ENCODE results near the gene GLYR1.

Gene GLYR1

DNA sequence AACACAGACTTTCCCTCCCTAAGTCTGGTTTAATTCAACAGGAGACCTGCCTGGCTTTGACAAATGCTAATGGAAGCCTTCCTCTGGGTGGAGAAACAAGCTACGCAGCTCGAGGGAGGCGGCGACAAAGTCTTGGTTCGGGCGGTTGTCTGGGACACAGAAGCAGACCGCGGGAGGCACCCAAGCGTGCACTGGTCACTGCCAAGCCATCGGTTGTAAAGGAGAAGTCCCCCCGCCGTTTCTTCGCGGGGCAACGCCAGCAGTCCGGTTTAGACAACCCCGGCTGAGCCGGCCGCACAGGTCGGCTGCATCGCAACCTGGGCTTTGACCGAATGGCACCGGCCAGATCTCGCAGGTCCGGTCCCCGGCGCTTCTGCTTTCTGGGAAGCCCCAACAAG, 586 bp downstream of the GLYR1 start:
- FAIRE-seq, result peak; percentile 34

DNA sequence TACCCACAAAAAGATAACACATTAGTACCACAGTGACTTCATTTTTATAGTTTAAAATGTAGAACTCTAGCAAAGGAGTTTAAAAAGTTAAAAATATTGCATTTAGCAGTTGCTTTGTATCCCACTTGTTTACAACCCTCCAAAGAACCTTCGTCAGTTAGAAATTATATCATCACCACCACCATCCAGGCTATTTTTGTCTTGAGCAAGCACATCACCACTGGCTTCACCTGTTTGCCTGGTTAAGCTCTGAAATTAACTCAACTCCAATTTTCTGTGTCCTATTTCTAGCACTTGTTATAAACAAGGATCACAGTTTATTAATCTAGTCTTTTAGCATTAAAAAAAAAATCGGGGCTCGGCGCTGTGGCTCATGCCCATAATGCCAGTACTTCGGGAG, 6.1 kb downstream of the GLYR1 start:
- FAIRE-seq, result no peak

DNA sequence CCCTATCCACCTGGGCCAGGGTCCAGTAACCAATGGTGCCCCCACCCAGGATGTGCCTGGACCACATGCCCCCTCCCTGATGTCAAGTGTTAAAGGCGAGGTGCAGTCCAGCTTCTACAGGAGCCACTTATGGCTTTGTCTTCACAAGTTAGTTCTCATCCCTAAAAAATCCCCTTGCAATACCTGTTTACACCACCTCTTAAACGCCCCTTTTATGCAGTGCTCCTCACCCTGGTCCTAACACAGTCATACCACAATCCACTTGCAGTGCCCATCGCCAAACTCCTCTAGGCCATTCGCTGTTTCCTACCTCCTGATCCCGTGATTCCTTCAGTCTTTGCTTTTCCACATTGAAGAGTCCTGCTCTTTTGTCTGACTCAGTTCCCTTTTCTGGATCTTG, 7.1 kb downstream of the GLYR1 start:
- no peak for FAIRE-seq

DNA sequence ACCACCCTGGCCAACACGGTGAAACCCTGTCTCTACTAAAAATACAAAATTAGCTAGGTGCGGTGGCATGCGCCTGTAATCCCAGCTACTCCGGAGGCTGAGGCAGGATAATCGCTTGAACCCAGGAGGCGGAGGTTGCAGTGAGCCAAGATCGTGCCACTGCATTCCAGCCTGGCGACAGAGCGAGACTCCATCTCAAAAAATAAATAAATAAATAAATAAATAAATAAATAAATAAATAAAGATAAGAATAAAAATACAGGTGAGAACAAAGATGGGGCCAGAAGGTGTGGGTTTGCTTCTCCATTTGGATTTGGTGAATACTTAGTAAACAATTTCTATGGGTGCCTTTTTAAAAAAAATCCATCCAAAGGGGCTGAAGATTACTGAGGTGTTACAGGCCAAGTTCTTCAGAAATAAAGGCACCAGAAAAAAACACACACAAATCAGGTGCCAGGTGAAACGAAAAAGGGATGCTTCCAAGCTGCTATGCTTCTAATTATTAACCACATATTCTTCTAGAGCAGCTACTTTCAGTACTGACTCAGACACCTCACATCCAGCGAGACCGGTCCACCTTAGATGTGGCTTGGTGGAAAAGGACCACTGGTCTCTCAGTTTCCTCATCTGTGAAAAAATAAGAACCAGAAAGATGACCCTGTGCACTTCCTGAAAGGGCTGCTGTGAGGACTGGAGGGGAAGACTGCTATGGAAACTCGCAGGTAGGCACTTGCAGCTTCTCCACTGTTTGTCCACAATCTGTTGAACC, 9.2 kb downstream of the GLYR1 start:
- no peak for FAIRE-seq

DNA sequence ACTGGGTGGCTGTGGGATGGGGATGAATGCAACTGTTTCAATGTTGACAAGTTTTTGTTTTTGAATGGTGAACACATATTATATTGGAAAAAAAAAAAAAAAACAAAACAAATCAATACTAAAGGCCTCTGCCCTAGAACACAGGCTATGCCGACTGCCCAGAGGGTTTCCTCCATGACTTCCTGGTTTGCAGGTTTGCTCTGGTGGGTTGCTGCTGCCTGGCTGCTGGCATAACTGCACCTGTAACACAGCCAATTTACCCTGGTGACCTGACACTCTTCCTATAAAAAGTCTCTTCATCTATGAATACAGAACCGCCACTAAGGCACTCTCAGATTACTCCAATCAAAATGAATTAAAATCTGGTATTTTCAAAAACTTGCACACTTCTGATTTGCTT, 10.4 kb downstream of the GLYR1 start:
- FAIRE-seq, result no peak

DNA sequence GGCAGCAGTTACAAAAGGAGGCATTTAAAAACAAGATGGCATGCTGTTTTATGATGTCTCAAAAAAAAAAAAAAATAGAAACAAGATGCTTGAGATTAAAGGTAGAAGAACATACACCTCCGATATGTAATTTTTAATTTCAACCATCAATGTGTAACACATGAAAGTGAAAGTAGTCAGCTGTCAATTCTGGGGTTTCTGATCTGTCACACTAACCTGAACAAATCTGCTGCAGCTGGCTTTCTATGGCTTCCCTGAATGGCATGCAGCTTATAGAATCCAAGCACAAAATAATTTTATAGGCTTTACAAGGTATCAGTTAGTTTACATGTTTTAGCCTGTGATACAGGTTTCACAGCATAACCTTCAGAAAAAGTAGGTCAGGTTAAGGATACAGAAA, 13.5 kb downstream of the GLYR1 start:
- FAIRE-seq, result no peak

DNA sequence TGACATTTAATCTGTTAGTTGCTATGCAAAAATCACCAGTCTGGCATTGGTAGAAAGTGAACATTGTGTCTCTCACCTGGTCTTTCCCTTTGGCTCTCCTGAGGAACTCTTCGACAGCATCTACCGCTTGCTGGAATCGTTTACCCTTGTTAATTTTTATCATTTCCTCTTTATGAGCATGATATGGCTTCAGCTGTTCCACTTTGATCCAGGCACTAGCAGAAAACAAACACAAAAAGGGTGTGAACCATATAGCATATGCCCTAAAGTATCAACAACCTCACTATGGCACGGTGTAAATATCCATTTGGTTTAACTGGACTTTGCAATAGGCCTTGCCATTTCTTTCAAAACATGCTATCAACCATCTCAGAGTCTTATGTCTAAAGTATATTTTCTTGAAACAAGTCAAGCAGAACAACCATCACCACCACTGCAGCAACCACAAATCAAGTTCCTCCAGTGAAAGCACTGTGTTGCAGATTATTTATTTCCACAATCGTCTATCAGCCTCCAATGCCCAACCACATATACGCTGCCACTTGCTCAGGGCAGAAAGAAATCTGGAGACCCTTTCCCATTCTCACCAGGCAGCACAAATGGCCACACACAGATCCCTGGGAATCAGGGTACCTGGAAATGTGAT, 14.3 kb downstream of the GLYR1 start:
- FAIRE-seq, result no peak

DNA sequence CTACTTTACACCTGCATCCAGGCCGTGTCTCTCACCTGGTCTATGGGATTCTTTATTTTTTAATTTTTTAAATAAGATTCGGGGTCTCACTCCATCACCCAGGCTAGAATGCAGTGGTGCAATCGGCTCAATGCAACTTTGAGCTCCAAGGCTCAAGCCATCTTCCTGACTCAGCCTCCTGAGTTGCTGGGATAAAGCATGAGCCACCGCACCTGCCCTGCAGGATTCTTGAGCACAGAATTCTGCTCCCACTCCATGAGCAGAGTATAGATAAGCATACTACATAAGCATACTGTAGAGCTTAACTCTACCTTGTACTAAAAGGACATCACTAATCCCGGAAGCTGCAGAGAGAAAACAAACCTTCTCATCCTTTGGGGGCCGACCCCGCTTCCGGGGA, 15.5 kb downstream of the GLYR1 start:
- FAIRE-seq, result no peak

DNA sequence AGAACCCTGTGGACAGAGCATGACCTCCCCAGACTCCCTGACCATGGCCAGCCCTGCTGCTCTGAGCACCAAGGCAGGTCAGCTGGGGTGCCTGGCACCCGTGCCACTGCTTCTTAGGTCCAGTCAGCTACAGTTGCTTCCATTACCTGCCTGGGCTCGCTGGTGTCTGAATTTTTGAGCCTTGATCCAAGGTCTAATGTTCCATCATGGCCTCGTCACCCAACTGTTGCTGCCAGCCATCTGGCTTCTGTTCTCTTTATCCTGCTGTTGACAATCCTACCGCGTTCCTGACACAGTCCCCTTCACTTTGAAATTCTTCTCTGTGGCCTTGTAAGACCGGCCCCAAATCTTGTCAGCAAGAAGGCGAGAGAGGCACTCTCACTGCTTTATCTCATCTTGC, 16.7 kb downstream of the GLYR1 start:
- FAIRE-seq, result no peak

DNA sequence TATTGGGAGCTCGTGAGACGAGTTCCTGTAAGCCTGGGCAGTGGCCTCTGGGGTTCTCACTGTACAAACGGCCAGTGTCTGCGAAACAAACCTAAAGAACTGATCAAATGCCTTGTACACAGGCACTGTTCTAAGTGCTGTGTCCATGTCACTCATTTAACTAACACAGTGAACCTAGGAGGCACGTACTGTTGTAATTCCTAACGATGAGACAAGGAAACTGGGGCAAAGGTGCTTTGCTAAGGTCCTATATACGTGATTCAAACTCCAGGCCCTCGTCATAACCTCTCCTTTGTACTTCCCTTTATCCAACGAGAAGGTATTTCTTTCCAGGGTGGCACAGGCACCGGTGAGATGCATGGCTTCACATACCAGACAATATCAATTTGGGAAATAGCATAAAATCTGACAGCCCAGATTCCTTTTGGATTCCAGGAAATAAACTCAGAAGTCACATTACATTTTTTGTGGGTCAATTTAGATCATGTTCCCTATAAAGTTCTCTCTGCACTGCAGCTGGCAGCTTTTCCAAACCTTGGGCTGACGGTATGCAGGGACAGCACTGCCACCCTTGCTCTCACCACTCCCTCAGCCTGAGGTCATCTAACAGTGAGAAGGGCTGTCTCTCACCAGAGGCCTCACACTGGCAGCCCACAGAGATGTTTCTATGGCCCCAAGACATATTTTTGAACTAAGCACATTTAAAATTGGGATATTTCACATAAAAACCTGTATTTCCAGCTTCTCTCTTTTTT, 18.3 kb downstream of the GLYR1 start:
- FAIRE-seq, result no peak

DNA sequence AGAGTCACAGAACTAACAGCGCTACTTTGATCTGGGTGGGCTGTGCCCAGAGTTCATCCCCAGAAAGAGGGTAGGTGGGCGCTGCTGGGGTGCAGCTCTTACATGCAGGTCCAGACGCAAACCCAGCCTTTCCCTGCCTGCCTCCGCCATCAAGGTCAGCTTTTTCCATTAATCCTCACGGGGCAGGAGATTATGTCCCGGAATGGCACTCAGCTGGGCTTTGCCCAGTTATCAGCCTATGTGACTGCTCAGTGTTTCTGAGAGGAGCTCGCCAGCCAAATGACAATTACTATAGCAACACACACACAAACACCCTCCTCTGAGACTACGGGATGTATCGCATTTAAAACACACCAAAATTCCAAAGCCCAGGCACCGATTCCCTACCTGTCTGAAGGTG, 20.1 kb downstream of the GLYR1 start:
- no peak for FAIRE-seq

DNA sequence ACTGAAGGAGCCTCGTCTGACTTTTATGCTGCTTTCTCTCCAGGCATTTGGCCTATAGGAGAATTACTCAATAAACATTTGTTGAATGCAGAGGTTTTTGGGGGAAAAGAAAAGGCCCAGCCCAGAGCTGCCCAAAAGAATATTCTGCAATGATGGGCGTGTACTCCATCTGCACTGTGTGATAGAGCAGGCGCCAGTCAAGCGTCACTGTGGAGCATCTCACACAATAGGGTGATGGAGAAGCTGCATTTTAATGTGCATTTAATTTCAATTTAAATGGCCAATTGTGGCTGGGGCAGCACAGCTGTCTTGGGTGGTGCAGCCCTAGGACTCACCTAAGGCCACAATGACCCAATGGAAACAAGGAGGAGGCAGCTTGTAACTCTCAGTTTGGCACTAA, 20.6 kb downstream of the GLYR1 start:
- FAIRE-seq, result no peak

DNA sequence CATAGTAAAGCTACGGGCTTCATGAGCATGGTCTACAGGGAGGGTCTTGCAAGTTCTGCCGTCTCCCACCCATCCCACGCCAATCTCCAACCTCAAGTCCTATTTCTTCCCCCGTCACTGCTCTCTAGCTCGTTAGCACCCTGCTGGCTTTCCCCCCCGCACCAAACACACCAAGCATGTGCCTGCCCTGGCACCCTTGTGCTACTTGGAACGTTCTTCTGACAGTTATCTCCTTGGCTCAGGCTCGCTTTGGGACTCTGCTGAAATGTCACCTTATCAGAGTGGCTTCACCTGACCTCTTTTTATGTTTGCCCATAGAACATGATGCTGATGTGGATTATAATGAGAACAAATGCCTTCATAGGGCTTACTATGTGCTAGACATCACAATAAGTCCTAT, 21.9 kb downstream of the GLYR1 start:
- FAIRE-seq, result no peak

DNA sequence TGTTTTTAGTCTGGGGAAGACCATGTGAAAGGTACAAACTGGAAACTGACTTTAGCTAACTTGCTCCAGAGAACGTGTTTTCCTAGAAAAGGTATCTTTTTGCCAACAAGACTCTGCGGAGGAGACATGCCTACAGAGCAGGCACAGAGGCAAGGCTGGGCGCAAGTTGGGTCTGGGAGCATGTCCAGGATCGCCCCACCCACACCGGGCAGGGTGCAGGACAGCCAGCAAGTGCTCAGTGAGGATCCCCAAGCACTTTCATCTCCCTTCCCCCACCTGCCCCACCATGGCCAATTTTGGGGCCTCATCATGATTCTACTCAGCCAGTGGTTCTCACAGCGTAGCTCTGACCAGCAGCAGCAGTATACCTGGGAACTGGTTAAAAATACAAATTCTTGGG, 26.4 kb downstream of the GLYR1 start:
- FAIRE-seq, result no peak

DNA sequence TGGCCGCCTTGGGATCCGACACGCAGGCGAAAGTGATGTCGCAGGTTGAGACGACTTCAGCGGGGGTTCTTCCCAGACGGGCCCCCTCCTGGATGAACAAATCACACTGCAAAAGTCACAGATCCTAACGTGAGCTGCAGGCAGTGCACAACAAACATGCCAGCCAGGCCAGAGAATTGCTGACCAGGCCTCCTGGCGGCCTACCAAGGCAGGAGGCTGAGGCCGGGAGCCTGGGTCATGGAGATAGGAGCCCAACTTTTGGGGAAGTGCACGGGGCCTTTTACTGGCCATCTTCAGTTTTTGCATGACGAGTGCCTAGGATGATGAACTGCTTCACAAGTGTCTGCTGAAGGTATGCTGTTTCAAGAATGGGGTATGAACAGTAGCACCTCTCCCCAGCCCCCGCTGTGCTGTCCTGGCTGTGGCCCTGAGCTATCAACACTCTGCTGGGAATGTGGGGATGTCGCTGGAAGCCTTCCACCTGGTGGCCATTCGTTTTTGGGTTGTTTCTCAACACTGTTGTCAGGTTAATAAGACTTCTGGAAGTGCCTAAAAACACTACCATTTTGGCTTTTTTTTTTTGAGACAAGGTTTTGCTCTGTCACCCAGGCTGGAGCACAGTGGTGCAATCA, 32.4 kb downstream of the GLYR1 start:
- FAIRE-seq, result no peak

DNA sequence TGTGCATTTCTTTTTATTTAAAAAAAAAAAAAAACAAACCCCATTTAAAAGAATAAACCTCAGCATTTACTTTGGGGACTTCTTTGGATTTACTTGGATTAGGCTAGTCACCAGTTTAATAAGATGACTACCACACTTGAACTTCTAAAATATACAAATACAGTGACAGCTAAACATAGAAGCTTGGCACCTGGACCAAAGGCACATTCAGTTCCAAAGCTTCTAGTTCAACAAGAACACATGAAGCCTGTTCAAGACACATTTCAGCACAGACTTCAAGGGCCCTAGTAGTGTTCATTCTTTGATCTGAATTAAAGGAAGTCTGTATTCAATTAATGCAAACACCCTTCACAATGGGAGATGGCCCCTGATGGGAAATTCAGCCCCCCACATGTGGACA, 33.0 kb downstream of the GLYR1 start:
- no peak for FAIRE-seq

DNA sequence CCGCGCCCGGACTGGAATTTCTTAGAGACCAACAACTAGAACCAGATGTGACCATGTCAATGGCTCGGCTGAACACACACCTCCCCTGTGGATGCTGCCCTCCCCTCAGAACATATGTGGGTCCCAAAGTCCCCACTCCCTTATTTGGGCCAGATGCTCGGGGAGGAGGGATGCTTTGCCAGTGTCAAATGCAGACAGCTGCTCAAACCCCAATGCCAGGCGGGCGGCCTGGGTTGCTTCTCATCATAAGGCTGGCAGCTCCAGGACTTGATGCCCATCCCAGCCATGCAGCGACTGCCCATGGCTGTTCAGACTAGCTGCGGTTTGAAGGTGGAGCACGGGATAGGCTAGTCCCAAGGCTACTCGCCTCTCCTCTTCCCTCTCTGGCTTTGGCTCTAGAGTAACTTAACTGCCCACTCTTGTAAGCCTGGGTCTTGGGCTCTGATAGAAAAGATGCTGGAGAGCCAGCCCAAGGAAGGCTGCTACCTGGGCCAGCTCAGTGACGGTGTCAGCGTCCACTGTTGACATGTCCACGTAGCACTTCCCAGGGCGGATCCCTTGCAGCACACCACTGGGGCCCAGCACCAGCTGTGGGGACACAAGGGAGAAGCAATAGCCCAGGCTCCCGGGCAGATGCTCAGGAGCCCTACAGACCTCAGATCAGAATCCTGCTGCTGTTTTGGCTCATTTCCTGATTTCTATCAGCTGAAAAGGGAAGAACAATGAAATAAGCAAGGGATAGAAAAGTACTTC, 33.7 kb downstream of the GLYR1 start:
- FAIRE-seq, result no peak

DNA sequence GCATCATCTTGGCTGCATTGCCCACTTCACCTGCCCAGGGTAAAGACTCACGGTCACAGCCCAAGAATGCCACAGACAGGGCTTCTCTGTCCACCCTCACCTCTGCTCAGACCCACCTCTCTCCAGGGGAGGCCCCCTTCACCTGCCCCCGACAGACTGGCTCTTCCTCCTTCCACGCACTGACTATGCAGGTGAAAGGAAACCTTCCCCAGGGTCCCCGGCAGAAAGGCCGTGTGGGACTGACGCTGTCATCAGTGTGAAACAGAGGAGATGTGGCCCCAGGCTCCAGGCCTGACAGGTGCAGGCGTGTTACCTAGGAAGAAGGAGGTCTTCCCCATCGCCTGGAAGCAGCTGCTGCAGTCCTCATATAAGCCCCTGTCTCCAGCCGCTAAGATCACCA, 35.3 kb downstream of the GLYR1 start:
- no peak for FAIRE-seq

DNA sequence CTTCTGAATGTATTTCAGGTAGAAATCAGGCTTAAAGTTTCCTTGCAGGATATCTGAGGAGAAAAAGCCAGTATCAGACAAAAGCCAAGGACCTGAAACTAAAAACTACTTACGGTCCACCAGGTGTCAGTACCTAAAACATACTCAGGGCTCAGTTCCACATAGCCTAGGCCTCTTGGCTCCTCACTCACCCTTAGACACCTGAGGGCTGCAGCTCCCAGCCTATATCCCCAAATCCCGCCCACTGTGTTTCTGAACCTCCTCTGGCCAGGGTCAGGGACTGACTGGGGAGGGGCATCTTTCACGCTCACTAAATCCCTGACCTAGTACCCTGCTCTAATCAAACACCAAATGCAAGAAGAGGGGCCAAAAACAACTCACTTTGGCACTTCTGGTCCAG, 35.8 kb downstream of the GLYR1 start:
- FAIRE-seq, result no peak

DNA sequence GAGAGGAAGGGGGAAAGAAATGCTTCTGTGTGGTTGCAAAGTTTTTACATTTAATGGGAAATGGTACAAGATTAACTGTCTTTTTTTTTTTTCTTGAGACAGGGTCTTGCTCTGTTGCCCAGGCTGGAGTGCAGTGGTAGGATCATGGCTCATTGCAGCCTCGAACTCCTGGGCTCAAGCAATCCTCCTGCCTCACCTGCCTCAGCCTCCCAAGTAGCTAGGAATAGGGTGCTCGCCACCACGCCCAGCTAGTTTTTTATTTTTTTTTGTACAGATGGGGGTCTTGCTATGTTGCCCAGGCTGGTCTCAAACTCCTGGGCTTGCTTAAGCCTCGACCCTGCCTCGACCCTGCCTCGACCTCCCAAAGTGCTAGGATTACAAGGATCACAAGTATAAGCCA, 40.8 kb downstream of the GLYR1 start:
- FAIRE-seq, result no peak

DNA sequence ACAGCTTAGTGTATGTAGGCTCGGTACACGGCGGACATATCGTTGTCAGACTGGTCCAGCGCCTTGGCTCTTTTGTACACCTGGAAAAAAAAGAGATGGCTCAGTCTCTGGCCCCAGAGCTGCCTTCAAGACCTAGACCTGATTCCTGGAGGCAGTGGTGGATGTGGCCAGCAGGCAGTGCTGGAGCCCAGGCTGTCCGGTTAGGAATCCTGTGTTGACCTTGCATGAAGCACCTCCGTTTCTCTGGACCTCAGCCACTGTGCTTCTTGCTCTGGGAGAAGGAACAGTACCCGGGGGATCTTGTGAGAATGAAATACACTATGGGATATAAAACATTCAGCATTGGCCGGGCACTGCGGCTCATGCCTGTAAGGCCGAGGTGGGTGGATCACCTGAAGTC, 41.9 kb downstream of the GLYR1 start:
- FAIRE-seq, result no peak

DNA sequence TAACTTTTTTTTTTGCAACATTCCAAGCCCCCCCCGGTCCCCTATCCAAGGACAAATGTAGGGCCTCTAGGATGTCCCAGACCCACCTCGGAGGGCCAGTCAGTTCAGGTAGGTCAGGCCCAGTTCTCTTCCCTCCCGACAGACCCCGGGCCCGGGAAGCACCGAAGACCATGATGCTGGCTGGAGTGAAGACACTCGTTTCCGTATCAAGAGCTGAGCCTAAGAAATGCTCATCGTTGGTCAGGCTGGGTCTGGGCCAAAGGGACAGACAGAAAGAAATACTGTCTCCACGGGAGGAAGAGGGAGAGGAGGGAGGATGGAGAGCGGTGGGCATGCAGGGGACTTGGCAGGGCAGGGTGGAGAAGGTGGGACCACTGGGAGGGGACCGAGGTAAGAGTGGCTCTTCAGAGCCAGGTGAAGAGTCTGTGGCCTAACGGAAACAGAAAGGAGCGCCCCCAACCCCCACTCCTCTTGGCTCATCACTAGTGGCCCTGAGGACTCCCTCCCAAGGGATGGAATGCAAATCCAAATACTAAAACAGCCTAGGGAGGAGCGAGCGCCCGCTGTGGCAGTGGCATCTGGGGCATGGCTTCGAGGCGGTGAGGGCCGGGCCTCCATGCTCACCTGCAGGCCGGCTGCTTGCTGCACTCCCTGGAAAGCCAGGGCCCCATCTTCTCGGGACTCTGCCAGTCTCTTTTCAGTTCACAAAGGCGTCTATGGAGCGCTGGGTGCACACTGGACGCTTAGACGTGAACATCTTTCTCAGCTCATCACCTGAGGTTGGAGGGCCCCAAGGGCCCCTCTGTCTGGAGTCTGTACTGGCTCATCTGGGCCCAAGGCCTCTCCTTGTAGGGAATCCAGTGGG, 43.0 kb downstream of the GLYR1 start:
- FAIRE-seq, result no peak
